GM23338 (cell line): ENCODE measurements around the gene TRAF3IP1. TPM values are rescaled to one million over a fixed set of nuclear protein-coding genes. Genes with fewer than 3 reads are reported as not detected.

ENCODE experiments used
- ATAC-seq: fragments of 200-7000 bp; cut with Tn5 transposase; 3 replicates; pipeline ENCODE4 v1.9.1; 2020
- DNase-seq: peaks from one replicate; pipeline ENCODE4 v3.0.0-alpha.2; 2015; ENCODE audit warnings: low spot score
- H2AFZ ChIP-seq: fragments of 200-600 bp; sonication (generic); 2 replicates; pipeline ENCODE4 v1.8.0; 2016; ENCODE audit warnings: antibody characterized with exemption, mild to moderate bottlenecking, moderate library complexity
- H3F3A ChIP-seq: fragments of 200-600 bp; sonication (generic); replicated peaks from 2 replicates; pipeline ENCODE4 v1.8.0; 2017; ENCODE audit warnings: antibody characterized with exemption, mixed run types, low read depth
- H3K27ac ChIP-seq: fragments of 200-600 bp; sonication (generic); 2 replicates; pipeline ENCODE4 v1.6.1; 2016; ENCODE audit warnings: low read depth
- H3K27me3 ChIP-seq: fragments of 200-600 bp; sonication (generic); 2 replicates; pipeline ENCODE4 v1.8.0; 2016; ENCODE audit warnings: mild to moderate bottlenecking, mixed run types, moderate library complexity; ENCODE audit not compliant: insufficient read depth
- H3K36me3 ChIP-seq: fragments of 200-600 bp; sonication (generic); 2 replicates; pipeline ENCODE4 v1.8.0; 2016; ENCODE audit warnings: mild to moderate bottlenecking; ENCODE audit not compliant: insufficient read depth
- H3K4me1 ChIP-seq: fragments of 200-600 bp; sonication (generic); 2 replicates; pipeline ENCODE4 v1.8.0; 2016; ENCODE audit warnings: mild to moderate bottlenecking, moderate library complexity; ENCODE audit not compliant: insufficient read depth
- H3K4me2 ChIP-seq: fragments of 200-600 bp; sonication (generic); 2 replicates; pipeline ENCODE4 v1.7.1; 2017; ENCODE audit warnings: mixed run types
- H3K4me3 ChIP-seq: fragments of 200-600 bp; sonication (generic); 2 replicates; pipeline ENCODE4 v1.6.1; 2016; ENCODE audit warnings: mixed run types
- H3K79me2 ChIP-seq: fragments of 200-600 bp; sonication (generic); replicated peaks from 2 replicates; pipeline ENCODE4 v1.8.0; 2017; ENCODE audit warnings: mild to moderate bottlenecking; ENCODE audit not compliant: insufficient read depth
- H3K9me2 ChIP-seq: fragments of 200-600 bp; sonication (generic); 2 replicates; pipeline ENCODE4 v1.8.0; 2017; ENCODE audit not compliant: insufficient read depth
- H4K20me1 ChIP-seq: fragments of 200-600 bp; sonication (generic); replicated peaks from 2 replicates; pipeline ENCODE4 v1.8.0; 2017; ENCODE audit warnings: mild to moderate bottlenecking; ENCODE audit not compliant: insufficient read depth
- H3K27ac Mint-ChIP-seq: 2 replicates; pipeline ENCODE4 v1.8.0; 2020; ENCODE audit warnings: inconsistent platforms, mild to moderate bottlenecking, moderate library complexity, mixed read lengths
- H3K27me3 Mint-ChIP-seq: 3 replicates; pipeline ENCODE4 v1.8.0; 2022; ENCODE audit warnings: low read depth, mild to moderate bottlenecking, moderate library complexity, mixed read lengths, inconsistent platforms; ENCODE audit not compliant: insufficient read depth, poor library complexity
- H3K36me3 Mint-ChIP-seq: 3 replicates; pipeline ENCODE4 v1.8.0; 2021; ENCODE audit warnings: low read depth, mild to moderate bottlenecking, inconsistent platforms, moderate library complexity, mixed read lengths
- H3K4me1 Mint-ChIP-seq: 3 replicates; pipeline ENCODE4 v1.8.0; 2020; ENCODE audit warnings: mild to moderate bottlenecking, inconsistent platforms, mixed read lengths
- H3K4me3 Mint-ChIP-seq: 3 replicates; pipeline ENCODE4 v1.8.0; 2021; ENCODE audit warnings: moderate library complexity, mild to moderate bottlenecking, inconsistent platforms, mixed read lengths
- H3K9me3 Mint-ChIP-seq: 3 replicates; pipeline ENCODE4 v1.8.0; 2020; ENCODE audit warnings: moderate library complexity, mild to moderate bottlenecking, inconsistent platforms, mixed read lengths
- CREB1 ChIP-seq: fragments of 250-450 bp; sonication (Bioruptor Pico); IDR thresholded peaks from 2 replicates; pipeline ENCODE4 v1.5.0; 2020; ENCODE audit warnings: low read depth, mild to moderate bottlenecking, moderate library complexity
- EZH2phosphoT487 ChIP-seq: fragments of 200-600 bp; sonication (generic); IDR thresholded peaks from one replicate; pipeline ENCODE4 v1.8.1; 2018; ENCODE audit warnings: antibody characterized with exemption; ENCODE audit not compliant: unreplicated experiment
- JUNB ChIP-seq: IDR thresholded peaks from one replicate; pipeline ENCODE4 v1.6.1; 2016; ENCODE audit warnings: antibody characterized with exemption; ENCODE audit not compliant: unreplicated experiment
- NANOG ChIP-seq: IDR thresholded peaks from 2 replicates; pipeline ENCODE4 v1.6.1; 2016; ENCODE audit warnings: antibody characterized with exemption, borderline replicate concordance
- ZNF114 ChIP-seq: fragments of 250-450 bp; sonication (Bioruptor Pico); IDR thresholded peaks from 2 replicates; pipeline ENCODE4 v1.5.0; 2020; ENCODE audit warnings: mild to moderate bottlenecking, moderate library complexity
- ZNF331 ChIP-seq: fragments of 250-450 bp; sonication (Bioruptor Pico); IDR thresholded peaks from 2 replicates; pipeline ENCODE4 v1.5.0; 2020; ENCODE audit warnings: low read depth, mild to moderate bottlenecking, moderate library complexity
- polyA plus RNA-seq: library from polyadenylated mRNA; unstranded; fragments of >200 nt; fragmentation: Nextera tagmentation; extraction: Ambion mirVana; gene quantifications from 2 replicates; pipeline ENCODE4 v1.2.1, GENCODE V29; 2016
- total RNA-seq: library from RNA; depleted of rRNA; stranded (reverse); fragments of >200 nt; shearing (Covaris generic); gene quantifications from 2 replicates; pipeline ENCODE4 v1.2.3, GENCODE V29; 2014
- TF ChIP-seq, protein P1 (sequence below), 2 experiments: fragments of 200-600 bp in 1 of 2; sonication (generic) in 1 of 2; conservative IDR thresholded peaks; 2 replicates each; pipeline versions ENCODE4 v1.5.1 to v1.6.1; 2016 to 2017; ENCODE audit warnings: antibody characterized with exemption in 2 of 2, low read depth in 2 of 2, mild to moderate bottlenecking in 2 of 2, moderate library complexity in 1 of 2
- TF ChIP-seq, protein P2 (sequence below): IDR thresholded peaks from 2 replicates; pipeline ENCODE4 v1.6.1; 2016; ENCODE audit warnings: antibody characterized with exemption

TRAF3IP1 gene
- total and polyA plus RNA-seq, 2 experiments from 2014 or later: 12.5 to 20.7 TPM

DNA sequence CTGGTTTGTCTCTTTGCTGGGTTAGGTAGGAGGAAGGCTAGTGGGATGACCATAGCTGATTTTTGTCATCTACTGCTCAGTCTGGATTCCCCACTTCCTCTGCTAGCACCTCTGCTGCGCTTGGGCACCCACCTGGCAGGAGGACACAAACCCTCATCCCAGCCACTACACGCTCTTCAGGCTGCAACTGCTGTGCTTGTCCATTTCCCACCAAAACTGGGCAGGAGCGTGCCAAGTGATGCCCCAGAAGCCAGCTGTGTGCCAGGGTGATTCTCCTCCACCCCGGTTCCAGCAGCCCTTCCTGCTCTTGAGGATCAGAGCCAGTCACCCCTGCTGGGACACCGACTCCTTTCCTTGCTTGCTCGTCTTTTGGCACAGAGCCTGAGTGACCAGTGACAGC is 16.2 kb upstream of the TRAF3IP1 start:
- H3K27me3 Mint-ChIP-seq: peaks cover 2% of the 10 kb centered on the region
- no peak for DNase-seq
- no peaks in the 10 kb centered on the region for H3K36me3 Mint-ChIP-seq
- no peak overlapping the region for H2AFZ ChIP-seq
- no peaks in the 10 kb centered on the region for H3K36me3 ChIP-seq
- no peaks in the 10 kb centered on the region for H3K9me2 ChIP-seq
- H3K4me1 Mint-ChIP-seq: peaks cover 5% of the 10 kb centered on the region
- H3K9me3 Mint-ChIP-seq: no peaks in the 10 kb centered on the region
- ATAC-seq: no peak
- no peaks in the 10 kb centered on the region for H3K27me3 ChIP-seq
- no peaks in the 10 kb centered on the region for H3K4me1 ChIP-seq
- no peak overlapping the region for H3K4me3 ChIP-seq
- no peak overlapping the region for H3K27ac Mint-ChIP-seq
- H3K4me2 ChIP-seq: no peak overlapping the region
- no peaks in the 10 kb centered on the region for H3K79me2 ChIP-seq
- TF ChIP-seq EZH2phosphoT487: no peak
- no peak overlapping the region for H3K27ac ChIP-seq
- no peak overlapping the region for H3K4me3 Mint-ChIP-seq
- H3F3A ChIP-seq: no peaks in the 10 kb centered on the region
- H4K20me1 ChIP-seq: no peaks in the 10 kb centered on the region

DNA sequence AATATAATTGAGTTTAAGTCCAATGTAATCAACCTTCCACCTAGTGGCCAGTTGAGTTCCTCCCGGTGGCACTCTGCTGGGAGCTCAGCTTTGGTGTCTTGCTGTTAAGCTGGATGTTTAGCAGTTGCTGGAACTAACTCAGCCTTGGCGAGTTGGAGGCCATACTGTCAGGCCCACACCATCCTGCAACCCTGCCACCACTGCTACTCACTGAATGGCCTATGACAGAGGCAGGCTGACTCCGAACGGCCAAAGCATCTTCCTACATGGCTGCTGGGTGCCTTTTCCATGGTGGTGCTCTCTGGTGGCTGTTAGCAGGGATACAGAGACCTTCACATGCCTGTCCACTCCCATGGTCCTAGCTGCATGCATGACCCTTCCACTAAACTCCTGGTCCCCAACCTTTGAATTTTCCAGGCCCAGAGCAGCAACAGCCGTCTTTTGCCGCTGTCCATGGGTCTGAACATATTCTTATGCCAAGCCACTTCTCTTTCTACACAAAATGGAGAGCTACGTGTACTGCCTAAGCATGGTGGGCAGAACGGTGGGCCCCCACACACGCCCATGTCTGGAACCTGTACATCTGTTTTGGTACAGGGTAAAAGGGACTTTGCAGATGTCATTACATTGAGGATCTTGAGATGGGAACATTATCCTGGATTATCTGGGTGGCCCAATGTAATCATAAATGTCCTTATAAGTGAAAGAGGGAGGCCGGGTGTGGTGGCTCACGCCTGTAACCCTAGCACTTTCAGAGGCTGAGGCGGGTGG is 15.0 kb upstream of the TRAF3IP1 start:
- DNase-seq: peak; percentile 51
- no peak overlapping the region for H3K4me3 Mint-ChIP-seq
- no peaks in the 10 kb centered on the region for H3K36me3 ChIP-seq
- no peaks in the 10 kb centered on the region for H3K9me3 Mint-ChIP-seq
- H3K27me3 ChIP-seq: no peaks in the 10 kb centered on the region
- H3K36me3 Mint-ChIP-seq: no peaks in the 10 kb centered on the region
- no peaks in the 10 kb centered on the region for H3K79me2 ChIP-seq
- peaks cover 5% of the 10 kb centered on the region for H3K4me1 Mint-ChIP-seq
- H2AFZ ChIP-seq: no peak overlapping the region
- H3K4me2 ChIP-seq: no peak overlapping the region
- ATAC-seq: peak; percentile 51
- TF ChIP-seq, protein P1, sequence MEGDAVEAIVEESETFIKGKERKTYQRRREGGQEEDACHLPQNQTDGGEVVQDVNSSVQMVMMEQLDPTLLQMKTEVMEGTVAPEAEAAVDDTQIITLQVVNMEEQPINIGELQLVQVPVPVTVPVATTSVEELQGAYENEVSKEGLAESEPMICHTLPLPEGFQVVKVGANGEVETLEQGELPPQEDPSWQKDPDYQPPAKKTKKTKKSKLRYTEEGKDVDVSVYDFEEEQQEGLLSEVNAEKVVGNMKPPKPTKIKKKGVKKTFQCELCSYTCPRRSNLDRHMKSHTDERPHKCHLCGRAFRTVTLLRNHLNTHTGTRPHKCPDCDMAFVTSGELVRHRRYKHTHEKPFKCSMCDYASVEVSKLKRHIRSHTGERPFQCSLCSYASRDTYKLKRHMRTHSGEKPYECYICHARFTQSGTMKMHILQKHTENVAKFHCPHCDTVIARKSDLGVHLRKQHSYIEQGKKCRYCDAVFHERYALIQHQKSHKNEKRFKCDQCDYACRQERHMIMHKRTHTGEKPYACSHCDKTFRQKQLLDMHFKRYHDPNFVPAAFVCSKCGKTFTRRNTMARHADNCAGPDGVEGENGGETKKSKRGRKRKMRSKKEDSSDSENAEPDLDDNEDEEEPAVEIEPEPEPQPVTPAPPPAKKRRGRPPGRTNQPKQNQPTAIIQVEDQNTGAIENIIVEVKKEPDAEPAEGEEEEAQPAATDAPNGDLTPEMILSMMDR (conservative IDR thresholded peaks at IDR 0.05; ENCODE audit: low read depth in 2 of 2): peak; percentile 25 to 41; a peak in 3 of 4 replicates
- TF ChIP-seq CREB1 (CRISPR knock-in tag): no peak
- H3K4me3 ChIP-seq: no peak overlapping the region
- no peak overlapping the region for H3K27ac Mint-ChIP-seq
- H3F3A ChIP-seq: no peaks in the 10 kb centered on the region
- H3K27me3 Mint-ChIP-seq: peaks cover 2% of the 10 kb centered on the region
- no peak overlapping the region for H3K27ac ChIP-seq
- H3K9me2 ChIP-seq: no peaks in the 10 kb centered on the region
- H4K20me1 ChIP-seq: no peaks in the 10 kb centered on the region
- no peaks in the 10 kb centered on the region for H3K4me1 ChIP-seq

DNA sequence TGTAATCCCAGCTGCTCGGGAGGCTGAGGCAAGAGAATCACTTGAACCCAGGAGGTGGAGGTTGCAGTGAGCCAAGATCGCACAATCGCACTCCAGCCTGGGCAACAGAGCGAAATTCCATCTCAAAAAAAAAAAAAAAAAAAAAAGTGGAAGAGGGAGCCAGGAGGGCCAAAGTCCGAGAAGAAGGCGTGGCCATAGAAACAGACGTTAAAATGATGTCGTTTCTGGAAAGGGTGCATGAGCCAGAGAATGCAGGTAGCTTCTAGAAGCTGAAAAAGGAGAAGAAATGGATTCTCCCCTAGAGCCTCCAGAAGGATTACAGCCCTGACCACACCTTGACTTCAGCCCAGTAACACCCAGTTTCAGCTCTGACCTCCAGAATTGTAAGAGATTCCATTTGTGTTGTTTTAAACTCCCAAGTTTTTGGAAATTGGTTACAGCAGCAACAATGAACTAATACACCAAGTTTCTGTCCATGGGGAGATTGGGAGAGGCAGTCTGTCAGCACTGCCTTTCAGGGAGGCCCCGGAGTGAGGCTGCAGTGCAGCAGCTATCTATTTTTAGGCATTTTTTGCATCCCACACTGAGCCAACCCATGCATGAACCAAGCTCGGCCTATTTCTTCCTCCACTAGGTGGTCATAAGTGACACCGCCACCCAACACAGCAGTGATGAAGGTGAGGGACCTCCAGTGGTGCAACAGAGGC is 14.2 kb upstream of the TRAF3IP1 start:
- ATAC-seq: no peak
- H4K20me1 ChIP-seq: no peaks in the 10 kb centered on the region
- Mint-ChIP-seq H3K36me3 (no peaks in the 10 kb centered on the region), H3K27me3 (peaks cover 6% of the 10 kb centered on the region), H3K9me3 (no peaks in the 10 kb centered on the region), H3K4me3 (no peak overlapping the region), H3K27ac (no peak overlapping the region), H3K4me1 (peaks cover 5% of the 10 kb centered on the region)
- no peaks in the 10 kb centered on the region for H3K4me1 ChIP-seq
- H3K9me2 ChIP-seq: no peaks in the 10 kb centered on the region
- no peak for DNase-seq
- H3K4me3 ChIP-seq: no peak overlapping the region
- no peak overlapping the region for H2AFZ ChIP-seq
- H3K79me2 ChIP-seq: no peaks in the 10 kb centered on the region
- H3K27ac ChIP-seq: no peak overlapping the region
- H3K27me3 ChIP-seq: no peaks in the 10 kb centered on the region
- H3K36me3 ChIP-seq: no peaks in the 10 kb centered on the region
- H3F3A ChIP-seq: no peaks in the 10 kb centered on the region
- no peak overlapping the region for H3K4me2 ChIP-seq
- TF ChIP-seq, protein P2, sequence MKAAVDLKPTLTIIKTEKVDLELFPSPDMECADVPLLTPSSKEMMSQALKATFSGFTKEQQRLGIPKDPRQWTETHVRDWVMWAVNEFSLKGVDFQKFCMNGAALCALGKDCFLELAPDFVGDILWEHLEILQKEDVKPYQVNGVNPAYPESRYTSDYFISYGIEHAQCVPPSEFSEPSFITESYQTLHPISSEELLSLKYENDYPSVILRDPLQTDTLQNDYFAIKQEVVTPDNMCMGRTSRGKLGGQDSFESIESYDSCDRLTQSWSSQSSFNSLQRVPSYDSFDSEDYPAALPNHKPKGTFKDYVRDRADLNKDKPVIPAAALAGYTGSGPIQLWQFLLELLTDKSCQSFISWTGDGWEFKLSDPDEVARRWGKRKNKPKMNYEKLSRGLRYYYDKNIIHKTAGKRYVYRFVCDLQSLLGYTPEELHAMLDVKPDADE: no peak
- TF ChIP-seq EZH2phosphoT487 (no peak), JUNB (no peak), ZNF331 (CRISPR knock-in tag) (no peak), NANOG (no peak), ZNF114 (CRISPR knock-in tag) (no peak)
- TF ChIP-seq, protein P1 (conservative IDR thresholded peaks at IDR 0.05; ENCODE audit: low read depth in 2 of 2): no peak
